ENCODE data around the gene GPRC5C. TPM values are rescaled to one million over a fixed set of nuclear protein-coding genes. Genes with fewer than 3 reads are reported as not detected.

GPRC5C gene
- total and polyA plus RNA-seq, 2 donors (not counting 3 experiments of a cell fraction or from before 2014, with no cell fraction given), result not detected

DNA sequence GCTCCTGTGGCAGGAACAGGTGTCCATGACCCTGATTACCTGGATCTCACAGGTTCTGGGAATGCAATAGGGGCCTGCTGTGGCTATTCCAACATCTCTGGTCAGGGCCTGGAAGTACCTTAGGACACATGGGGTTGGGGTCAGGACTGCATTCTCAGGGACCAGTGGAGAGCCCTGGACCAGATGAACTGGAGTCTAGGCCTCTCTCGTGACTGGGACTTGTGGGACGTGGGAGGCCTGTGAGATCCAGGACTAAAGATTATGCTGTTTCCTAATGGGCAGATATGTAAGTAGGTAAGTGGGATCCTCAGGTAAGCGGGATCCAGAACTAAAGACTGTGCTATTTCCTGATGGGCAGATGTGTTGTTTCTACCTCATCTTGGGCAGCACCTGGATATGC lies 18.3 kb downstream of the GPRC5C start:
- Histone ChIP-seq H3K27me3 (ENCODE audit: control insufficient read depth in 2 of 2, insufficient read depth in 2 of 2, low read length in 2 of 2) (no peaks in the 10 kb centered on the region), H3K9me1 (replicated peaks; ENCODE audit: control insufficient read depth, extremely low read depth, insufficient read depth, low read length) (no peaks in the 10 kb centered on the region), H3K4me1 (ENCODE audit: control insufficient read depth, extremely low read depth, insufficient read depth, low read length) (peaks cover 3% of the 10 kb centered on the region), H3K4me2 (ENCODE audit: insufficient read depth, low read length) (no peak overlapping the region), H3K4me3 (replicated peaks in 1 of 3; ENCODE audit: insufficient read depth in 1 of 3, low read depth in 1 of 3, low read length in 3 of 3) (no peak overlapping the region), H3K9ac (replicated peaks; ENCODE audit: extremely low read depth, insufficient read depth, low read length) (no peak overlapping the region), H4K20me1 (replicated peaks; ENCODE audit: control insufficient read depth, extremely low read depth, insufficient read depth, low read length) (no peaks in the 10 kb centered on the region), H3K9me3 (replicated peaks; ENCODE audit: control insufficient read depth, insufficient read depth, low read length) (no peaks in the 10 kb centered on the region), H3K36me3 (ENCODE audit: control insufficient read depth in 2 of 2, extremely low read depth in 1 of 2, insufficient read depth in 2 of 2, low read length in 2 of 2) (no peaks in the 10 kb centered on the region), H2AFZ (ENCODE audit: low read depth, low read length) (no peak overlapping the region), H3K79me2 (ENCODE audit: control insufficient read depth, insufficient read depth, low read length) (no peaks in the 10 kb centered on the region), H3K27ac (ENCODE audit: insufficient read depth, low read depth, low read length) (no peak overlapping the region)
- dilution Hi-C loops (cut with MboI; ENCODE audit: extremely low pct_ligation_motif_present, low sequenced_read_pairs), result no loop called here
- TF ChIP-seq POLR2AphosphoS5 (IDR thresholded peaks at IDR 0.05; ENCODE audit: insufficient read depth, low read depth, low read length) (no peak), MYC (IDR thresholded peaks at IDR 0.05; ENCODE audit: low read depth, low read length) (no peak), JUN (IDR thresholded peaks at IDR 0.05; ENCODE audit: borderline replicate concordance, insufficient read depth, insufficient read length, low read depth) (no peak), GATA2 (IDR thresholded peaks at IDR 0.05; ENCODE audit: insufficient read depth, insufficient read length, low read depth, low read length) (no peak), POLR2A (IDR thresholded peaks at IDR 0.05; ENCODE audit: low read depth, low read length) (no peak), EZH2 (IDR thresholded peaks at IDR 0.05; ENCODE audit: borderline replicate concordance, low read depth, low read length, severe bottlenecking) (no peak), FOS (IDR thresholded peaks at IDR 0.05; ENCODE audit: borderline replicate concordance, insufficient read depth, low read length) (no peak)
- TF ChIP-seq, protein P1, sequence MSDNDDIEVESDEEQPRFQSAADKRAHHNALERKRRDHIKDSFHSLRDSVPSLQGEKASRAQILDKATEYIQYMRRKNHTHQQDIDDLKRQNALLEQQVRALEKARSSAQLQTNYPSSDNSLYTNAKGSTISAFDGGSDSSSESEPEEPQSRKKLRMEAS (IDR thresholded peaks at IDR 0.05; ENCODE audit: insufficient read depth, insufficient read length), result no peak
- TF ChIP-seq, protein P2, sequence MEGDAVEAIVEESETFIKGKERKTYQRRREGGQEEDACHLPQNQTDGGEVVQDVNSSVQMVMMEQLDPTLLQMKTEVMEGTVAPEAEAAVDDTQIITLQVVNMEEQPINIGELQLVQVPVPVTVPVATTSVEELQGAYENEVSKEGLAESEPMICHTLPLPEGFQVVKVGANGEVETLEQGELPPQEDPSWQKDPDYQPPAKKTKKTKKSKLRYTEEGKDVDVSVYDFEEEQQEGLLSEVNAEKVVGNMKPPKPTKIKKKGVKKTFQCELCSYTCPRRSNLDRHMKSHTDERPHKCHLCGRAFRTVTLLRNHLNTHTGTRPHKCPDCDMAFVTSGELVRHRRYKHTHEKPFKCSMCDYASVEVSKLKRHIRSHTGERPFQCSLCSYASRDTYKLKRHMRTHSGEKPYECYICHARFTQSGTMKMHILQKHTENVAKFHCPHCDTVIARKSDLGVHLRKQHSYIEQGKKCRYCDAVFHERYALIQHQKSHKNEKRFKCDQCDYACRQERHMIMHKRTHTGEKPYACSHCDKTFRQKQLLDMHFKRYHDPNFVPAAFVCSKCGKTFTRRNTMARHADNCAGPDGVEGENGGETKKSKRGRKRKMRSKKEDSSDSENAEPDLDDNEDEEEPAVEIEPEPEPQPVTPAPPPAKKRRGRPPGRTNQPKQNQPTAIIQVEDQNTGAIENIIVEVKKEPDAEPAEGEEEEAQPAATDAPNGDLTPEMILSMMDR (IDR thresholded peaks at IDR 0.05; ENCODE audit: extremely low read depth in 1 of 2, insufficient read depth in 1 of 2, low read depth in 1 of 2, low read length in 2 of 2), result no peak
- ChIA-PET POLR2A (no interaction called here), CTCF (interaction anchor here (0.7 to 1.7 kb wide), 2 partner anchors 11 to 71 kb away, joined by 3 to 9 read pairs; no protein-coding TSS in a partner anchor)
- no TSS peak for BruUV-seq (replicated peaks)
- DNase-seq (ENCODE audit: low read depth, low spot score) (no peak), FAIRE-seq (no peak)
- intact Hi-C loops (cut with micrococcal nuclease), result no loop called here
